ENCODE data around the gene GPR157. TPM values are rescaled to one million over a fixed set of nuclear protein-coding genes. Genes with fewer than 3 reads are reported as not detected.
A peak's percentile ranks its signal among the peaks of the same experiment; 100 is the strongest.

Gene GPR157
- total and polyA plus RNA-seq, 2 experiments from 2014 or later: 0.81 to 3.9 TPM

DNA sequence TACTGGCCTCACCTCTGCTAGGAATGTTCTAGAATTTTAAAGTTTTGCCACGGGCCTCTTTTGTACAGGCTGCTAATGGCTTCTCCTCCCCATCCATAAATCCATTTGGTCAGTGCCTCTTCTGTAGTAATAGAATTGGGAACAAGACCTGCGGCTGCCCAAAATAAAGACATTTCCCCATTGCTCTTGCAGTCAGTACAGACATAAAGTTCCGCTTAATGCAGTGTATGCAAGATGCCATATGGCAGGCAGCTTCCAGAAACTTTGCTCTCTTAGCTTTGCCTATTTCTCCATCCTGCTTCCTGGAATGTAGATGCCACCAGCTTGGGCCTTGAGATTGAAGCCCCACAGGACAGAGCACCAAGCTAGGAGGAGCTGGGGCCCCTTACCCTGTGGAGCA, 55.8 kb downstream of the GPR157 start:
- no peaks in the 10 kb centered on the region for H3K79me2 ChIP-seq (replicated peaks; ENCODE audit: insufficient read depth)
- Mint-ChIP-seq H3K27me3 (ENCODE audit: insufficient read depth, low read depth, poor library complexity) (peaks cover 10% of the 10 kb centered on the region), H3K27ac (no peak overlapping the region), H3K9me3 (no peaks in the 10 kb centered on the region), H3K4me3 (no peak overlapping the region), H3K4me1 (peaks cover 12% of the 10 kb centered on the region), H3K36me3 (ENCODE audit: low read depth) (no peaks in the 10 kb centered on the region)
- H3K4me3 ChIP-seq: no peak overlapping the region
- no peaks in the 10 kb centered on the region for H3K4me1 ChIP-seq (ENCODE audit: insufficient read depth)
- peak overlapping the region; percentile 47; the same call in 1 of the 2 replicates for H2AFZ ChIP-seq
- no peak overlapping the region for H3K4me2 ChIP-seq
- H3K9me2 ChIP-seq (ENCODE audit: insufficient read depth): no peaks in the 10 kb centered on the region
- no peak for TF ChIP-seq POLR2AphosphoS5 (IDR thresholded peaks at IDR 0.05; ENCODE audit: low read depth)
- no peak for TF ChIP-seq ZNF331 (CRISPR knock-in tag; IDR thresholded peaks at IDR 0.05; ENCODE audit: low read depth)
- TF ChIP-seq, protein P1, sequence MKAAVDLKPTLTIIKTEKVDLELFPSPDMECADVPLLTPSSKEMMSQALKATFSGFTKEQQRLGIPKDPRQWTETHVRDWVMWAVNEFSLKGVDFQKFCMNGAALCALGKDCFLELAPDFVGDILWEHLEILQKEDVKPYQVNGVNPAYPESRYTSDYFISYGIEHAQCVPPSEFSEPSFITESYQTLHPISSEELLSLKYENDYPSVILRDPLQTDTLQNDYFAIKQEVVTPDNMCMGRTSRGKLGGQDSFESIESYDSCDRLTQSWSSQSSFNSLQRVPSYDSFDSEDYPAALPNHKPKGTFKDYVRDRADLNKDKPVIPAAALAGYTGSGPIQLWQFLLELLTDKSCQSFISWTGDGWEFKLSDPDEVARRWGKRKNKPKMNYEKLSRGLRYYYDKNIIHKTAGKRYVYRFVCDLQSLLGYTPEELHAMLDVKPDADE (IDR thresholded peaks at IDR 0.05): no peak
- TF ChIP-seq EZH2phosphoT487 (IDR thresholded peaks at IDR 0.05; ENCODE audit: unreplicated experiment): no peak
- no peak for TF ChIP-seq ZNF462 (CRISPR knock-in tag; IDR thresholded peaks at IDR 0.05)
- no peak for TF ChIP-seq REST (IDR thresholded peaks at IDR 0.05; ENCODE audit: unreplicated experiment)
- no peak for TF ChIP-seq CTCF (conservative IDR thresholded peaks at IDR 0.05; ENCODE audit: low read depth in 2 of 2)
- no peak for TF ChIP-seq JUNB (IDR thresholded peaks at IDR 0.05; ENCODE audit: unreplicated experiment)
- TF ChIP-seq CREB1 (CRISPR knock-in tag; IDR thresholded peaks at IDR 0.05; ENCODE audit: low read depth): no peak
- no peak for TF ChIP-seq ZNF114 (CRISPR knock-in tag; IDR thresholded peaks at IDR 0.05)
- TF ChIP-seq NANOG (IDR thresholded peaks at IDR 0.05; ENCODE audit: borderline replicate concordance): no peak
- no peak for TF ChIP-seq EZH2 (IDR thresholded peaks at IDR 0.05; ENCODE audit: low read depth, unreplicated experiment)
- TF ChIP-seq STAT1 (IDR thresholded peaks at IDR 0.05; ENCODE audit: unreplicated experiment): no peak
- no peaks in the 10 kb centered on the region for H3K36me3 ChIP-seq (ENCODE audit: insufficient read depth)
- H3K27ac ChIP-seq (ENCODE audit: low read depth): no peak overlapping the region
- ATAC-seq (no peak), DNase-seq (ENCODE audit: low spot score) (no peak)
- H4K20me1 ChIP-seq (replicated peaks; ENCODE audit: insufficient read depth): no peaks in the 10 kb centered on the region
- no peaks in the 10 kb centered on the region for H3F3A ChIP-seq (replicated peaks; ENCODE audit: low read depth)
- no peaks in the 10 kb centered on the region for H3K27me3 ChIP-seq (ENCODE audit: insufficient read depth)
